ENCODE results near the gene TRIM62.

The TRIM62 gene

GRCh38 chr1:33119532-33120217 is 62.2 kb downstream of the TRIM62 start:
- TF ChIP-seq, protein P1, sequence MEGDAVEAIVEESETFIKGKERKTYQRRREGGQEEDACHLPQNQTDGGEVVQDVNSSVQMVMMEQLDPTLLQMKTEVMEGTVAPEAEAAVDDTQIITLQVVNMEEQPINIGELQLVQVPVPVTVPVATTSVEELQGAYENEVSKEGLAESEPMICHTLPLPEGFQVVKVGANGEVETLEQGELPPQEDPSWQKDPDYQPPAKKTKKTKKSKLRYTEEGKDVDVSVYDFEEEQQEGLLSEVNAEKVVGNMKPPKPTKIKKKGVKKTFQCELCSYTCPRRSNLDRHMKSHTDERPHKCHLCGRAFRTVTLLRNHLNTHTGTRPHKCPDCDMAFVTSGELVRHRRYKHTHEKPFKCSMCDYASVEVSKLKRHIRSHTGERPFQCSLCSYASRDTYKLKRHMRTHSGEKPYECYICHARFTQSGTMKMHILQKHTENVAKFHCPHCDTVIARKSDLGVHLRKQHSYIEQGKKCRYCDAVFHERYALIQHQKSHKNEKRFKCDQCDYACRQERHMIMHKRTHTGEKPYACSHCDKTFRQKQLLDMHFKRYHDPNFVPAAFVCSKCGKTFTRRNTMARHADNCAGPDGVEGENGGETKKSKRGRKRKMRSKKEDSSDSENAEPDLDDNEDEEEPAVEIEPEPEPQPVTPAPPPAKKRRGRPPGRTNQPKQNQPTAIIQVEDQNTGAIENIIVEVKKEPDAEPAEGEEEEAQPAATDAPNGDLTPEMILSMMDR (IDR thresholded peaks at IDR 0.05) = no peak

- TF ChIP-seq, protein P1 (IDR thresholded peaks at IDR 0.05) = no peak
Measured at GRCh38 chr1:33119050-33119449, 62.8 kb downstream of the TRIM62 start.

DNA sequence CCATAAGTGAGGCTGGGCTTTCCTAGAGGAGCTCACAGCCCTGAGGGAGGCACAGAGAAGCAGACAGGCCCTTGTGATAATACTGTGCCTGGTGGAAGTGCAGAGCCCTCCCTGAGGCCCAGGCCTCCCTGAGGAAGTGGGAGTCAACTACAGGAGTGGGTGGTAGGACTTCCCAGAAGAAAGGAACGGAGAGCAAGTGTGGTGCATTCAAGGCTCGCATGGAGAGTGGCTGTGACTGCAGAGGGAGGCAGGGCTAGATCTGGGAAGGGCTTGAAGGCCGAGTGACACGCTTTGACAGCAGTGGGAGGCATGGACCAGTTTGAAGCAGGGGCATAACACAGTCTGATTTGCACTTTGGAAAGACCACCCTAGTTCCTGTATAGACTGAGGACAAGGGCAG is 63.6 kb downstream of the TRIM62 start:
- TF ChIP-seq, protein P1 (IDR thresholded peaks at IDR 0.05) = no peak

GRCh38 chr1:33117440-33118085 is 64.3 kb downstream of the TRIM62 start:
- TF ChIP-seq, protein P1 (IDR thresholded peaks at IDR 0.05) = no peak

DNA sequence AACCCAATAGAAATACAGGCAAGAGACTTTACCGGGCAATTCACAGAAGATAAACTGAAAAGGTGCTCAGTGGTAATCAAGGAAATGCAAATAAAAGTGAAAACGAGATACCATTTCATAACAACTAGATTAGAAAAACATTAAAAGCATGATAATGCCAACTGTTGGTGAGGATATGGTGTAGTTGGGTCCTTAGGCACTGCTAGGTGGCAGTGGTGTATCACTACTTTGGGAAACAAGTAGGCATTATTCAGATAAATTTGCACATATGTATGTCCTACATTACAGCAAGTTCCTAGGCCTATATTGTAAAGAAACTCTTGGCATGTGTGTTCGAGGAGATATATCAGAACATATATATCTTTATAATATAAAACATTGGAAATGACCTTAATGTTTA is 69.9 kb downstream of the TRIM62 start:
- TF ChIP-seq, protein P1 (IDR thresholded peaks at IDR 0.05) = peak; percentile 68

GRCh38 chr1:33110477-33110876 is 71.4 kb downstream of the TRIM62 start:
- TF ChIP-seq, protein P1 (IDR thresholded peaks at IDR 0.05) = no peak

DNA sequence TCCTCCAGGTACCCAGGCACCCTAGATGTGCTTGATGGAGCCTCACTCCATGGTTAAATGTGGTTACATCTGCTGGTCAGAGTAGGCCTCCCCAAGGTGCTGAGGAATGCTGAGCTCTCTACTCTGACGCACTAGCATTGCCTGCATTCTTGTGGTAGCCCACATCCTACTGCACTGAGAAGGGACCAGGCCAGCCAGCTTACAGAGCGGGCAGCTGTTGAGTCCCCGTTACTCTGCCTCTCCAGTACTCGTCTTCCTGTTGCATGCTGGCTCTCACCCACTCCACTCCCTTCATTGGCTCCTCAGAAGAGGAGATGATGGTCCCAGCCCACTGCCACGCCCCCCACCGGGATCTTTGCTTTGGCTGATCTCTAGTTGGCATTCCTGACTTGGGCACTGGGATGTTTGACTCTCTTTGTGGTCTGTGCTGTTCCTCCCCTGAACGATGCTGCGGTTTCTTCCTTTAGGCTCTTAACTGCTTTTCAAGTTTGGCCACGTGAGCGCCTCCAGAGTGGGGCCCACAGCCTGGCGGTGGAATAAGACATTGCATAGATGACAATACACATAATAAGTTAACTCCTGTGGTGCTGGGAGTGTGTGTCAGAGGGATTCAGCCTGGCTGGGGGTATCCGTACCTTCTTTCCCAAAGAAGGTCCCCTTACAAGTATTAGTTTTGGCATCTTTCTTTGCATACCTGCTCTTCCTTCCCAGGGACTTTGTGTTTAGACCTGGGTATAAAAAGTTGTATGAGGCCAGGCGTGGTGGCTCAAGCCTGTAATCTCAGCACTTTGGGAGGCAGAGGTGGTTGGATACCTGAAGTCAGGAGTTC is 82.3 kb downstream of the TRIM62 start:
- TF ChIP-seq, protein P1 (IDR thresholded peaks at IDR 0.05) = no peak

Measured in LNCAP (cell line).